ENCODE data around the gene ADAM11. TPM values are rescaled to one million over a fixed set of nuclear protein-coding genes. Genes with fewer than 3 reads are reported as not detected.
"Not testable (repeated sequence)": the region's sequence is repeated elsewhere in the genome, so short reads cannot be mapped to it uniquely, and the experiment has no call there.

Gene ADAM11
- total RNA-seq, 2 donors from 2014 or later = 6.8 to 19.9 TPM

- no peak for DNase-seq (ENCODE audit: low spot score)
- no peak for TF ChIP-seq CTCF (IDR thresholded peaks at IDR 0.05)
- Histone ChIP-seq H3K36me3 (peaks cover 28% of the 10 kb centered on the region), H3K9me3 (no peaks in the 10 kb centered on the region), H3K27me3 (no peaks in the 10 kb centered on the region), H3K4me3 (no peak overlapping the region), H3K27ac (peak overlapping the region in 1 of 2 donors; percentile 60), H3K4me1 (peaks cover 0 to 42% of the 10 kb centered on the region in 2 donors)
These were observed 49.0 kb downstream of the ADAM11 start for GRCh38 chr17:44807817-44808155.

GRCh38 chr17:44808156-44808555 is 49.4 kb downstream of the ADAM11 start:
- Histone ChIP-seq H3K27ac (peak overlapping the region in 1 of 2 donors; percentile 60), H3K9me3 (no peaks in the 10 kb centered on the region), H3K4me3 (no peak overlapping the region), H3K36me3 (peaks cover 26% of the 10 kb centered on the region), H3K27me3 (no peaks in the 10 kb centered on the region), H3K4me1 (peaks cover 0 to 38% of the 10 kb centered on the region in 2 donors)
- DNase-seq (ENCODE audit: low spot score) = no peak
- TF ChIP-seq CTCF (IDR thresholded peaks at IDR 0.05) = no peak

GRCh38 chr17:44808656-44809388 is 50.0 kb downstream of the ADAM11 start:
- Histone ChIP-seq H3K27ac (peak overlapping the region in 1 of 2 donors; percentile 3), H3K36me3 (peaks cover 24% of the 10 kb centered on the region), H3K4me1 (peaks cover 0 to 31% of the 10 kb centered on the region in 2 donors)
- not testable (repeated sequence) for H3K4me3 ChIP-seq; H3K9me3 ChIP-seq; H3K27me3 ChIP-seq; DNase-seq (ENCODE audit: low spot score)

GRCh38 chr17:44812263-44812662 is 53.5 kb downstream of the ADAM11 start:
- no peaks in the 10 kb centered on the region for H3K27me3 ChIP-seq
- H3K4me3 ChIP-seq = no peak overlapping the region
- DNase-seq (ENCODE audit: low spot score) = no peak
- no peaks in the 10 kb centered on the region for H3K36me3 ChIP-seq
- no peak for TF ChIP-seq CTCF (IDR thresholded peaks at IDR 0.05)
- H3K27ac ChIP-seq = peak overlapping the region; percentile 39 to 43
- no peaks in the 10 kb centered on the region for H3K9me3 ChIP-seq
- H3K4me1 ChIP-seq = peaks cover 0 to 23% of the 10 kb centered on the region in 2 donors

- peaks cover 0 to 19% of the 10 kb centered on the region in 2 donors for H3K4me1 ChIP-seq
- H3K27ac ChIP-seq = peak overlapping the region in 1 of 2 donors; percentile 79
- not testable (repeated sequence) for H3K36me3 ChIP-seq; H3K4me3 ChIP-seq; DNase-seq (ENCODE audit: low spot score); H3K27me3 ChIP-seq; H3K9me3 ChIP-seq
These were observed 59.7 kb downstream of the ADAM11 start for GRCh38 chr17:44818508-44818907.

GRCh38 chr17:44820631-44821212 is 61.9 kb downstream of the ADAM11 start:
- TF ChIP-seq CTCF (IDR thresholded peaks at IDR 0.05) = no peak
- Histone ChIP-seq H3K36me3 (no peaks in the 10 kb centered on the region), H3K9me3 (no peaks in the 10 kb centered on the region), H3K4me3 (no peak overlapping the region), H3K4me1 (peaks cover 0 to 19% of the 10 kb centered on the region in 2 donors), H3K27ac (peak overlapping the region; percentile 60 to 79), H3K27me3 (no peaks in the 10 kb centered on the region)
- no peak for DNase-seq (ENCODE audit: low spot score)

- not testable (repeated sequence) for H3K27me3 ChIP-seq; H3K36me3 ChIP-seq; H3K9me3 ChIP-seq; DNase-seq (ENCODE audit: low spot score); H3K4me3 ChIP-seq
- Histone ChIP-seq H3K4me1 (peaks cover 0 to 18% of the 10 kb centered on the region in 2 donors), H3K27ac (peak overlapping the region in 1 of 2 donors; percentile 94)
These were observed 66.4 kb downstream of the ADAM11 start for GRCh38 chr17:44825236-44825635.

Measured in right atrium auricular region (tissue), 2 donors.